ENCODE results near the gene ZNF784.

Gene ZNF784

DNA sequence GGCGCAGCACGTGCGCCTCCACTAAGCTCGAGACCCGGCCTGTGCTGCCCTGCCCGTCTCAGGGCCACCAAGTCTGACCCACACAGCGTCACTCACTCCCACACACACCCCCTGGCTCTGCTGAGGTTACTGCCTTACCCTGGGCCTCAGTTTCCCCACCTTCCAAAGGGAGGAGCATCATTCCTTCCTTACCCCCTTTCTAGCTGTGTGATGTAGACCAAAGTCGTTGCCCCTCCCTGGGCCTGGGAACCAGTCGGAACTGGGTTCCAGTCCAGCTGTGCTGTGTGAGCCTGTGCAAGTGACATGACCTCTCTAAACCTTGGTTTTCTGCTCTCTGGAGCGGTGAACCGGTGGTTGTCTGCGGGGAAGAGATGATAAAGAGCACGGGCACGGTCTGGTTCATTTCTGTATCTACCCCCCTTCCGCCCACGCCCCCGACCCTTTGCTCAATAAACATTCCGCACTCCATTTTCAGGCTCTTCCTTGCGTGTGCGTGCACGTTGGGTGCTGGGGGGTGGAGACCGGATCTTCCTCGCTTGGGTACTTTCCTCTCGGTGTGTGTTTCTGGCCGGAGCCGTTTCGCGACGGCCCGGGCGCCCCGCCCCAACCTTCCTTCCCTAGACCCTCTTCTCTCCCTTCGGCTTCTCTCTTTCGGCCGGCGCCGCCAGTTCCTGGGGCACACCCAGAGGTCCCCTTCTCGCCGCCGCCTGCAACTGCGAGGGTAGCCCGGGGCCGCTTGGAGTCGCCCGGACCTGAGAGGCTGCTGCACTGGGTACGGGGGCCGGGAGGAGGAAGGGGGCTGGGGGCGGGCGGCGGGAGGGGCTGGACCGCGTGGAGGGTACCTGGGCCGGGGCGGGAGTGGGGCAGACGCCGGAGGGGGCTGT is 18.9 kb upstream of the ZNF784 start, which contains the start of gene ZNF581:
ZNF581 (plus strand) TSS at position 647 of the 884 bp plus-strand sequence. CDS start 923 bp downstream, outside the sequence.
- peak; percentile 56 for DNase-seq (ENCODE audit: low read depth, low spot score)

DNA sequence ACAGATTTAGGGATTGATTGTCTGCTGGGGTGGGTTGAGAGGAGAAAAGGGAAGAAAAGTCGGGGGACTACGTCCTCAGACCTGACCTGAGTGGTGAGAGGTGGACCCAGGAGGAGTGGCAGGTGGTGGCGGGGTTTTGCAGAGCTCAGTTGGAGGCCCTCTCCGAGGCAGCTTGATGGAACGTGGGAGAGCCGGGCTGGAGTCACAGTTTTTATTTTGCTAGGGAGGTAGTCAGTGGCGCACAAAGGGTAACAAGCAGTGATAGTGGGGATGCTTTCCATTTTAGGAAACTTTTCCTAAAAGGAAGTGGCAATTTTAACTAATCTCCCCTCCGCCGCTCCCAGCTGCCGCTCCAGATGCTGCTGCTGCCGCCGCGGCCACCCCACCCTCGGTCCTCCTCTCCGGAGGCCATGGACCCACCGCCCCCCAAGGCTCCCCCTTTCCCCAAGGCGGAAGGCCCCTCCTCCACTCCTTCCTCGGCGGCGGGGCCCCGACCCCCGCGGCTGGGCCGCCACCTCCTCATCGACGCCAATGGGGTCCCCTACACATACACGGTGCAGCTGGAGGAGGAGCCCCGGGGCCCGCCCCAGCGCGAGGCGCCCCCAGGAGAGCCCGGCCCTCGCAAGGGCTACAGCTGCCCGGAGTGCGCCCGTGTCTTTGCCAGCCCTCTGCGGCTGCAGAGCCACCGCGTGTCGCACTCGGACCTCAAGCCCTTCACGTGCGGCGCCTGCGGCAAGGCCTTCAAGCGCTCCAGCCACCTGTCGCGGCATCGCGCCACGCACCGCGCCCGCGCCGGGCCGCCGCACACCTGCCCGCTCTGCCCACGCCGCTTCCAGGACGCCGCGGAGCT is 18.0 kb upstream of the ZNF784 start:
- no peak for DNase-seq (ENCODE audit: low read depth, low spot score)

DNA sequence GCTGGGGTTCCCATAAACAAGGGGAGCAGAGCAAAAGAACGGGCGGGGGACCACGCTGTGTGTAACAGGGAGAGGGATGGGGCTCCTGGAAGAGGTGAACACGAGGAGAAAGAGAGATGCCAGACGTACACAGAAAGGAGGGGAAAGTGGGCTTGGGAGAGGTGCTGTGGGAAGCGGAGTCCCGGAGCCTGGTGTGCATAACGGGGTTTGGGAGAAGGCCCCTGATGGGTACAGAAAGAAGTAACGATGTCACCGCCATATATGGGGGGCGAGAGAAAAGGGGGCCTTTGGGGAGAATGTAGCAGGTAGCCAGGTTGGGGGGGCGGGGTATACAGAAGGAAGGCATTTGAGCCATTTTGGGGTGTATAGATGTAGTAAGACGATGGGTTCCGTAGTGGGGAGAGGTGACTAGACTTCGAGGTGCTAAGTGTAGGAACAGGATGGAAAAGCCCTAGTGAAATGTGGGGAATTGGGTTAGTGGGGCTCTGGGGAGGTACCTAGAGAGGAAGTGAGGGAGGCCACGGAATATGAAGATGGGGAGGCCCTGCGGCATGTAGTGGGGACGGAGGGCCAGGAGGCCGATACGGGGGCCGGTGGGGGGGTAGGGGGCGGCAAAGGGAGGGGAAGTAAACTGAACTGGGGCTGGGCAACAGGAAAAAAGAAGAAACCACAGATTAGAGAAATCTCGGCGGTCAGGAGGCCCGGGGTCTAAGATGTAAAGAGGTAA is 17.2 kb upstream of the ZNF784 start:
- no peak for DNase-seq (ENCODE audit: low read depth, low spot score)

DNA sequence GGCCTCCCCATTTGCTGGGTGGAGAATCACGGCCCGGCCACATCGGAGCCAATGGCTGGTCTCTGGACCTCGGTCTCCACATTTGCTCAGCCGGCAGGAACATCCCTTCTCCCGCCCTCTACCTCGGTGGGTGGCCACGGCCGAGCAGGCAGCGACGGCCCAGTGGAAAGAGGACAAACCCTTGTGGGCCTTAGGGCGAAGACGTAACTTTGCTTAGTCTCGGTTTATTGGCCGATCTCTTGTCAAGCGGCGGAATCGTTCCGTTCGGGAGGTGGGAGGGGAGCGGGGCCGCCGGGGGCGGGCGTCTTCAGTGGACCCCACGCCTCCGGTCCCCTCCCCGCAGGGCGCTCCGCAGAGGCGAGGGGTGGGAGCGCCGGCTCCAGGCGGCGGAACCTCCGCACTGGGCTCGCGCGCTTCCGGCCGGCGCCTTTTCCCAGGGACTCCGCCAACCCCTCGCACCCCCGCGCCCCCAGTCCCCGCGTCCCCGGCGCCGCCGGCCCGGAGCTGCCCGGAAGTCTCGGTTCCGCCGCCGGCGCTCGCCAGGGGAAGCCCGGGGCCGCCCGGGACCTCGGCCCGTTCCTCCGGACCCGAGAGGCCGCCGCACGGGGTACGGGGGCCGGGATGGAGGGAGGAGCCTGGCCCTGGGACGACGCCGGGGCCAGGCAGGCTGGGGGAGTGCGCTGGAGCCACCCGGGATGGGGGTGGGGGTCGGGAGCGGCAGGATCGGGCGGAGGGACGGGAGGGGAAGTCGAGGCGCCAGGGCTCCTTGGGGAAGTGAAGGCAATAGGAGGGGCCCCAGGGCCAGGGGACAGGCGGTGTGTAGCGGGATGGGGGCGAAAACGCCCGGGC is 16.4 kb upstream of the ZNF784 start, which contains the start of gene ZNF580:
ZNF580 (plus strand) TSS at position 426 of the 849 bp plus-strand sequence. CDS start 1,507 bp downstream, outside the sequence.
- no peak for DNase-seq (ENCODE audit: low read depth, low spot score)

DNA sequence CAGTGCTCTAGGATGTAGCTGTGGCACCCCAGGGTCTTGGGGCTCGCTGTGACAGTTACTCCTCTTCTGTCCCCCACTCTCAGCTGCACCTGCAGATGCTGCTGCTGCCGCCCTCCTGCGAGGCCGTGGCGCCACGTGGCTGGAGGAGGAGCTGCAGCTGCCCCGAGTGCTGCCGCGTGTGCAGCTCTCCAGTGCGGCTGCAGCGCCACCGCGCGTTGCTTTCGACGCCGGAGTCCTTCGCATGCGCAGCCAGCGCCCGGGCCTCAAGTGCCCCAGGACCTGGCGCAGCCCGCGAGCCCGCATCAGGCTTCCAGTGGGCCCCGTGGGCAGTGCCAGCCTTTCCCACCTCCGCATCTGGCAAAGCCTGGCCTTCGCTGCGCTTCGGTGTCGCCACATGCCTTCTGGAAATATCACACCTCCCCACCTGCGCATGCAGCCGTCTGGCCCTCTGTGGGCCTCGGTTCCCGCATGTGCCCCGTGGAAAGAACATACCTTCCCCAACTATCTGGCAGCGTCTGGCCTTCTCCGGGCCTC is 15.7 kb upstream of the ZNF784 start:
- no peak for DNase-seq (ENCODE audit: low read depth, low spot score)

DNA sequence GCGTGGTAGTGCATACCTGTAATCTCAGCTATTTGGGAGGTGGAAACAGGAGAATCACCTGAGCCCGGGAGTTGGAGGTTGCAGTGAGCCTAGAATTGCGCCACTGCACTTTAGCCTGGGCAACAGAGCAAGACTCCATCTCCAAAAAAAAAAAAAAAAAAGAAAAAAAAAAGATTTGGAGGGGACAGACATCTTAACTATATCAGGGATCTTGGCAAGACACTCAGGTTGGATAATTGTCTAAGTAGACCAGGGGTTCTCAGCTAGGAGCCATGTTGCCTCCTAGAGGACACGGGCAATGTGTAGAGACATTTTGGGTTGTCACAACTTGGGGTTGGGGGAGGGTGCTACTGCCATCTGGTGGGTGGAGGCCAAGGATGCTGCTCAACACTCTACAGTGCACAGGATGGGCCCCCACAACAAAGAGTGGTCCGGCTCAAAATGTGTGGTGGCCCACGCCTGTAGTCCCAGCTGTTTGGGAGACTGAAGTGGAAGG is 14.5 kb upstream of the ZNF784 start:
- DNase-seq (ENCODE audit: low read depth, low spot score), result no peak

DNA sequence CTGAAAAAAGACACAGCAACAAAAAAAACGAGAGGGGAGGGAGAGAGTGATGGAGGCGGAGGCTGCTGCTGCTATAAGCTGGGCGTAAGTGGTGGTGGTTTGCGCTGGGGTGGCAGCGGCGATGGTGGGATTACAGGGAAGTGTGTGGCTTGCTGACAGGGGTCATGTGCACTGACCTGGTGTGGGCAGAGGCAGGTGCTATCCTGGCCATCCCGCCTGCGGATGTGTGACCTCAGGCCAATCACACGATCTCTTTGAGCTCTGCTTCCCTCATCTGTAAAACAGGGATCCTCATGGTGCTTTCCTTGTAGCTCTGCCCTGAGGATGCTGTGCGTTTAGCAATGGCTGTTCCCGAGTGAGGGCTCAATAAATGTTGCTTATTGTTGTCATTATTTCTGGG is 13.2 kb upstream of the ZNF784 start:
- DNase-seq (ENCODE audit: low read depth, low spot score), result no peak

DNA sequence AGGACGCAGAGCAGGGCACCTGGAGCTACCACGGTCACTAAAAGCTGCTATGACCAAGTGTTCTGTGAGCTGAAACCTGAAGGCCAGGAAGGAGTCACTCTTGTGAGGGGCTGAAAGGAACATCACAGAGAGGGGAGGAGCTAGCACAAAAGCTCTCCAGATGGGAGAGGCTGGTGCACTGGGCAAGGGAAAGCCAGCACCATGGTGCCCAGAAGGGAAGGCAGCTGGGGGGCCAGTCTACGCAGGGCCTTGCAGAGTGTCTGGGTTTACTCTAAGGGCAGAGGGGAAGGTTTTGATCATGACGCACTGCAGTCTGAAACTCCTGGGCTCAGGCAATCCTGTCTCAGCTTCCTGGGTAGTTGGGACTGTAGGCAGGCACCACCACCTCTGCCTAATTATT is 12.4 kb upstream of the ZNF784 start:
- no peak for DNase-seq (ENCODE audit: low read depth, low spot score)

DNA sequence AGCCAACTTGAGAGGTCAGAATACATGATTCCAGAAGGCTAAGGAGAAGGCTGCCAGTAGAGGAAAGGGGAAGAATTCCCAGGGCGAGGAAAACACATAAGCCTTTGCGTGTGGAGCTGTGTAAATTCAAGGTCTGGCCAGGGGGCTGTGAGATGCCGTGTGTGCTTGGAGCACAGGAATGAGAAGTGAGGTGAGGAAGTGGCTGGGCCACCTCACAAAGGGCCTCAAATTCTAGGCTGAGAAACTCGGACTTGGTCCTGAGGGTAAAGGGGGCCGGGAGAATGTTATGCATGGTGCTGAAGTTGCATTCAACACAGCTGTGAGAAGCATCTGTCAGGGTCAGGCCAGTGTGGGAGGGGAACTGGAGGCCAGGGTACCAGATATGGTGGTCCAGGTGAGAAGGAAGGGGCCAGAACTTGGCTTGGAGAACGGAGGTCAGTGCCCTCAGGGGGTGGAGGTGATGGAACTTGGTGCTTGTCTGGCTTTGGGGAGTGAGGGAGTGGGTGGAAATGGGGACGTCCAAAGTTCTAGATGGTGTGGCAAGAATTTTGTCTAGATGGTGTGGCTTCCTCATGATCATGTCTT is 11.6 kb upstream of the ZNF784 start:
- DNase-seq (ENCODE audit: low read depth, low spot score), result no peak

DNA sequence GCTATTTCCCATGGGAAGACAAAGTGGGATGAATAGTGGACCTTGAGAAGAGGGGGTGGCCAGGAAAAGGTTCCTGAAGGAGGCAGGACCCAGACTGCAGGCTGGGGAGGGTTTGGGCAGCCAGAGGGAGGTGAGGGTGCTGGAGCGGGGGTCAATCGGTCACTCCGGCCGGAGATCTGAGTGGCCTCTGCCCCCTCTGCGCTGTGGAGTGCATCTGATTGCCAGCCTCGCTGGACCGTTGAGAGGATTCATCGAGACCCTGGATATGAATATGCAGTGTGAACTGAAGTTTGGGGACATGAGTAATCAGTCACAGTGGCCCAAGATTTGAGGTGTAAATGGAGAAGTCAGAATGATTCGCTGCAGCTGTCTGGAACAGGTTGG is 11.0 kb upstream of the ZNF784 start:
- no peak for DNase-seq (ENCODE audit: low read depth, low spot score)

DNA sequence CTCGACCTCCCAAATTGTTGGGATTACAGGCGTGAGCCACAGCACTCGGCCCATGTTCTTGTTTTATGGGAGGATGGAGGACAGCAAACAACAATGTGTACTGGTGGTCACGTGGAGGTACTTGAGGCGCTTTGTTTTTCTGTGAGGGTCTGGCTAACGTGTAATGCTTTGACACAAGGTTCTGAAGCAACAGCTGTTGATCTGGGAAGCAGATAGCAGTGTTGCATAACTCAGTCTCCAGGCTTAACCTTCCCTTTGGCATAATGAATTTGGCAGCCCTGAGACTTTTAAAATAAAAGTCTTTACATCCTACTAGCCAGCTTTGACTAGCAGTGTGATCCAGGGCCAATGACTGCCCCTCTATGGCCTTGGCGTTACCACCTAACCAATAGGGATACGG is 9.5 kb upstream of the ZNF784 start:
- DNase-seq (ENCODE audit: low read depth, low spot score), result no peak

DNA sequence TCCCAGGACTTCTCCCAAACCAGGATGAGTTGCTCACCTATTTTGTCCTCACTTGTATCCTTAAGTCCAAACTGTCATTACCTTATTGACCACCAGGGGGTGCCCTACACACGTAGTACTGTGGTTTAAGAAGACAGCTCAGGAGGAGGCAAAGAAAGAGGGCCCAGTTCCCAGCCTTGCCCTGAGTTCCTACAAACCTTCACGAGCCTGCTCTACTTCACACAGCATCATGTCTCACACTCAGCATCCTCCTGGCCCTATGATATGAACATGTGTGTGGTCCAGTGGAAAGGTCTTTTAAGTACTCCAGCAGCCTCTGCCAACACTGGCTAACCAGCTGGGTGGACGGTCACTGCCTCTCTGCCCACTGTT is 8.1 kb upstream of the ZNF784 start:
- DNase-seq (ENCODE audit: low read depth, low spot score), result peak; percentile 84

DNA sequence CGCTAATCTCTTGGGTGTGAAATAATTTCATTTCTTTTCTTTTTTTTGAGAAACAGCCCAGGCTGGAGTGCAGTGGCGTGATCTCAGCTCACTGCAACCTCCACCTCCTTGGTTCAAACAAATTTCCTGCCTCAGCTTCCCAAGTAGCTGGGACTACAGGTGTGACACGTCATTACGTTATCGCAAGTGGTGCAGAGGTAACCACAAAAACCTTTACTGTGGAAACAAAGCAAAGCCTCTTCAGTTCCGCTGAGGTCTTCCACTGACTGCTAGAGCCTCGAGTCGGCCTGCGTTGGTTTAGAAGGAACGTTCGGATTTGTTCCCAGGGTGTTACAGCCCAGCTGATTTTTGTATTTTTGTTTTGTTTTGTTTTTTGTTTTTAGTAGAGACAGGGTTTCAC is 2.0 kb upstream of the ZNF784 start:
- DNase-seq (ENCODE audit: low read depth, low spot score), result no peak

DNA sequence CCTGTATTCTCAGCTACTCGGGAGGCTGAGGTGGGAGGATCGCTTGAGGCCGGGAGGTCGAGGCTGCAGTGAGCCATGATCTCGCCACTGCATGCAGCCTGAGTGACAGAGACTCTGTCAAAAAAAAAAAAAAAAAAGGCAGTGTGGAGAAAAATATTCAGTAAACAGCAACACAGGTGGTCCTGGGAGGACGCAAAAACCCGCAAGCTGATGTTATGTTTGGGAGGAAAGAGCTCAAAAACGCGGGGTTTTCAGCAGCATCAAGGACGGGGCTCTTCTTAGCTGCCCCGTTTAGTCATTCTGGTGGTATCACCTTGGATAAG is 599 bp upstream of the ZNF784 start:
- DNase-seq (ENCODE audit: low read depth, low spot score), result no peak

DNA sequence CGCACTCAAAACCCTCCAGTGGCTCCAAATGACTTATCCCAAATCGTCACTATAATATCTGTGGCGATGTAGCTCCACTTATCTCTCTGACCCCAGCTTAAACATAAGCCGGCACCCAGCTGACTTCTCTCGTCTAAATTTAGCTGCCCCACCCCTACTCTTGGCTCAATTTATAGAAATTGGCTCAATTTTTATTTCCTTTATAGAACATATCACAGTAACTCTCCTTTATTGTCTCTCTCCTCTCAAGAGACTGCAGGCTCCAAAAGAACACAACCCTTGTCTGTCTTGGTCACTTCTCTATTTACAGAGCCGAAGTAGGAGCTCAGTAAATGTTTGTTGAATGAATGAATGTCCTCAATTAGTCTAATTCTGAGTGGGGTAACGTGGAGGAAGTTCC is 805 bp downstream of the ZNF784 start:
- DNase-seq (ENCODE audit: low read depth, low spot score), result no peak

DNA sequence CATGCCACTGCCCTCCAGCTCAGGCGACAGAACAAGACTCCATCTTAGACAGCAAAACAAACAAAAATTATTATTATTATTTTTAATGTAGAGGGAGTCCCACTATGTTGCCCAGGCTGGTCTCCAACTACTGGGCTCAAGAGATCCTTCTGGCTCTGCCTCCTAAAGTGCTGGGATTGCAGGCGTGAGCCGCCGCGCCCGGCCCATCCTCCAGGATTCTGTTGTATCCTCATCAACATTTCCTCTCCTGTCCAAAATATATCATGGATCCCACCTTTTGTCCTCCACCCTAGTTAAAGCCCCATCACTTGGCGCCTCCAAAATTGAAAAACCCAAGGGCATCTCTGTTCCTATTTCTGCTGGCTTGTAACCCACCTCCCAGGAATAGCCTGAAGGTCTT is 1.2 kb downstream of the ZNF784 start:
- DNase-seq (ENCODE audit: low read depth, low spot score), result no peak

DNA sequence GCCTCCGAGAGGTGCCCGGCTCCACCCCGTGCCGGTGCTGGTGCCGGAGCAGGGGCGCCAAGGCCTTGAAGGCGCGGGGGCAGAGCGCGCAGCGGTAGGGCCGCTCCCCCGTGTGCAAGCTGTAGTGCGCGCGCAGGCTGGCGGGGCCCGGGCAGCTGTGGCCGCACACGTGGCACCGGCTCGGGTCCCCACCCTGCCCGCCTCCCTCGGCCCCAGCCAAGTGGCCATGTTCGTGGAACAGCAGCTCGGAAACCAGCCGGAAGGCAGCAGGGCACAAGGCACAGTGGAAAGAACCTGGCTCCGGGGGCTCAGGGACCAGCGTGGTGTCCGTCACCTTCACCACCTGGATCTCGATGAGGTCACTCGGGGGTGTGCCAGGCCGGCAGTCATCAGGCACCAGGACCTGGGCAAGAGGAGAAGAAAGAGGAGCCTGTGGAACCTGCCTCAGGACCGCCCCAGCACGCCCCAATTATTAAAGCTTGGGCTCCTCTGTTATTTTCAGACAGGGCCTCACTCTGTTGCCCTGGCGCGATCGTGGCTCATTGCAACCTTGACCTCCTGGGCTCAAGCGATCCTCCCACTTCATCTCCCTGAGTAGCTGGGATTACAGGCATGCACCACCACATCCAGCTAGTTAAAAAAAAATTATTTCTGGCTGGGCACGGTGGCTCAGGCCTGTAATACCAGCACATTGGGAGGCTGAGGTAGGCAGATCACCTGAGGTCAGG is 2.0 kb downstream of the ZNF784 start:
- no peak for DNase-seq (ENCODE audit: low read depth, low spot score)

DNA sequence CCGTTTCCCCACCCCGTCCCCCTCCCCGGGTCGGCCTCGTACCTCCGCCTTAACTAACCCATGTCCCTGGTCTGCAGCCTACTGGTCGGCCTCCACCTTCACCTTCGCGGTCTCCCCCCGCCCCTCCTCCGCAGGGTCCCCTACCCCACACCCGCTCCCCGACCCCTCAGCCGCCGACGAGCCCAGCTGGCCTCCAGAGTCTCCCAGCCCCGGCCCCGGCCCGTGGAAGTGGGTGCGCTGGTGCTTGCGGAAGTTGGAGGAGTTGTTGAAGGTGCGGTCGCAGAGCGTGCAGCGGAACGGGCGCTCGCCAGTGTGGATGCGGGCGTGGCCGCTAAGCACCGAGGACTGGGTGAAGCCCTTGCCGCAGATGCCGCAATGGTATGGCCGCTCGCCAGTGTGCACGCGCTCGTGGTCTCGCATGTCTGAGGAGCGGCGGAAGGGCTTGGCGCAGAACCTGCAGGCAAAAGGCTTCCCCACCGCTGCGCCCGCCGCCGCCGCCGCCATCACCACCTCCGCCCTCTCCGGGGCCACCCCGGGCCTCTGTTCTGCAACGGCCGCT is 2.6 kb downstream of the ZNF784 start:
- no peak for DNase-seq (ENCODE audit: low read depth, low spot score)

DNA sequence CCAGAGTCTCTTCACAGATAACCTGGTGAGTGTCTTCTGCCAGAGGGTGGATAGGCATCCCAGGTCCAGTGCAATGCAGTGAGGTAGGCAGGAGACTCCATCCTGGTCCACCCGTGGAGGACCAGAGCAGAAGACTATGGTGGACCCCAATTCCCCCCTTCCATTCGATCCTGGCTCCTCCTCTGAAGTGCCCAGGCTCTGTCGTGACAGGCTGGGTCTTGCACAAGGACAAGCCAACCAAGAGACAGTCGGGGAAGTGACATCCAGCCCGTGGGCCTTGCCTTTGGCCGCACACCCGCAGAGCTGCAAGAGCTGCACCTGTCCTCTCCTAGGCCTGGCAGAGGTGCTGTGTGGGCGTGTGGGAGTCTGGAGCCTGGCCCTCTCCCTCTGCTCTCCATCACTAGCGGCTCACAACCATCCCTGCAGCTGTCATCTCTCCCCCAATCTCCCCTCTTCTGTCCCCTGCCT is 3.1 kb downstream of the ZNF784 start:
- DNase-seq (ENCODE audit: low read depth, low spot score), result no peak

Data from activated CD4-positive, CD25-positive, alpha-beta regulatory T cell treated with anti-CD3 and anti-CD28 coated beads, Interleukin-2, amount 50 U/mL, for 16 hours (primary cell).